IMR-90 (cell line): ENCODE measurements around the gene CLEC2A. TPM values are rescaled to one million over a fixed set of nuclear protein-coding genes. Genes with fewer than 3 reads are reported as not detected.

Source experiments
- ATAC-seq: fragments of 200-7000 bp; cut with Tn5 transposase; 2 replicates; pipeline ENCODE4 v1.9.1; 2020; ENCODE audit warnings: low read depth, mild to moderate bottlenecking, moderate library complexity
- BruUV-seq: library from RNA; stranded (reverse); fragments of 400-500 nt; replicated peaks from 2 replicates; lab custom pipeline; 2021; lab: Mats Ljungman, UMichigan
- CTCF ChIA-PET: fragments of 300-600 bp; formaldehyde crosslinking; extraction: SDS; loops from one replicate; lab custom pipeline; 2021; ENCODE audit warnings: antibody characterized with exemption; lab: Yijun Ruan, JAX
- POLR2A ChIA-PET: fragments of 300-600 bp; sonication (Branson Sonifier 250); formaldehyde crosslinking; loops from one replicate; lab custom pipeline; 2022; ENCODE audit warnings: antibody characterized with exemption; ENCODE audit not compliant: unreplicated experiment; lab: Charles Lee
- DNase-seq: peaks from one replicate; pipeline ENCODE4 v3.0.0; 2013
- H2AFZ ChIP-seq: replicated peaks from 2 replicates; pipeline ENCODE3; 2013; ENCODE audit warnings: low read length, mild to moderate bottlenecking; ENCODE audit not compliant: poor library complexity
- H2AK5ac ChIP-seq: 2 replicates; pipeline ENCODE4 v1.6.1; 2013; ENCODE audit warnings: low read depth, low read length, inconsistent platforms
- H2AK9ac ChIP-seq: replicated peaks from 2 replicates; pipeline ENCODE3; 2013; ENCODE audit warnings: mild to moderate bottlenecking, low read depth, low read length, moderate library complexity; ENCODE audit not compliant: poor library complexity
- H2BK120ac ChIP-seq: 2 replicates; pipeline ENCODE4 v1.6.1; 2013; ENCODE audit warnings: low read depth, low read length, inconsistent platforms
- H2BK15ac ChIP-seq: 3 replicates; pipeline ENCODE4 v1.6.1; 2013; ENCODE audit warnings: low read depth, low read length, inconsistent platforms
- H2BK20ac ChIP-seq: 2 replicates; pipeline ENCODE4 v1.6.1; 2013; ENCODE audit warnings: low read depth, mild to moderate bottlenecking, inconsistent platforms, low read length, moderate library complexity
- H2BK5ac ChIP-seq: 2 replicates; pipeline ENCODE4 v1.6.1; 2013; ENCODE audit warnings: mild to moderate bottlenecking, low read depth, low read length, inconsistent platforms; ENCODE audit not compliant: poor library complexity, severe bottlenecking
- H3K14ac ChIP-seq: replicated peaks from 2 replicates; pipeline ENCODE4 v1.6.1; 2013; ENCODE audit warnings: low read depth, low read length, inconsistent platforms
- H3K18ac ChIP-seq: 2 replicates; pipeline ENCODE4 v1.6.1; 2013; ENCODE audit warnings: low read depth, low read length, control low read depth
- H3K23ac ChIP-seq: 2 replicates; pipeline ENCODE4 v1.6.1; 2013; ENCODE audit warnings: low read depth, low read length, inconsistent platforms
- H3K27ac ChIP-seq: 2 replicates; pipeline ENCODE4 v1.5.1; 2013; ENCODE audit warnings: mild to moderate bottlenecking, control low read depth, low read length; ENCODE audit not compliant: insufficient read depth
- H3K27me3 ChIP-seq: 2 replicates; pipeline ENCODE4 v1.6.1; 2013; ENCODE audit warnings: low read length; ENCODE audit not compliant: control insufficient read depth, insufficient read depth
- H3K36me3 ChIP-seq: 2 replicates; pipeline ENCODE4 v1.6.1; 2013; ENCODE audit warnings: low read length, mixed read lengths; ENCODE audit not compliant: control insufficient read depth, insufficient read depth
- H3K4ac ChIP-seq: 2 replicates; pipeline ENCODE4 v1.6.1; 2013; ENCODE audit warnings: low read depth, low read length, inconsistent platforms
- H3K4me1 ChIP-seq: 2 replicates; pipeline ENCODE4 v1.6.1; 2013; ENCODE audit warnings: low read length, mixed read lengths; ENCODE audit not compliant: control insufficient read depth, insufficient read depth
- H3K4me2 ChIP-seq: 2 replicates; pipeline ENCODE4 v1.6.1; 2013; ENCODE audit warnings: low read depth, mild to moderate bottlenecking, control low read depth, low read length, moderate library complexity
- H3K4me3 ChIP-seq: 2 replicates; pipeline ENCODE4 v1.5.1; 2013; ENCODE audit warnings: low read depth, mild to moderate bottlenecking, control low read depth, low read length, moderate library complexity; ENCODE audit not compliant: insufficient read depth
- H3K56ac ChIP-seq: 2 replicates; pipeline ENCODE4 v1.6.1; 2013; ENCODE audit warnings: low read length, inconsistent platforms; ENCODE audit not compliant: insufficient read depth; ENCODE audit errors: extremely low read depth
- H3K79me1 ChIP-seq, 2 experiments: 2 replicates each; pipeline ENCODE4 v1.6.1; 2013; ENCODE audit warnings: low read length in 2 of 2, inconsistent platforms in 1 of 2, low read depth in 1 of 2
- H3K9ac ChIP-seq: 2 replicates; pipeline ENCODE4 v1.6.1; 2013; ENCODE audit warnings: low read depth, low read length, control low read depth
- H3K9me1 ChIP-seq: 2 replicates; pipeline ENCODE4 v1.6.1; 2013; ENCODE audit warnings: low read length, inconsistent platforms; ENCODE audit not compliant: insufficient read depth
- H3K9me3 ChIP-seq: 2 replicates; pipeline ENCODE4 v1.6.1; 2013; ENCODE audit warnings: low read length; ENCODE audit not compliant: control insufficient read depth, insufficient read depth
- H4K20me1 ChIP-seq: 2 replicates; pipeline ENCODE4 v1.6.1; 2013; ENCODE audit warnings: low read length, inconsistent platforms; ENCODE audit not compliant: insufficient read depth
- H4K5ac ChIP-seq: 2 replicates; pipeline ENCODE4 v1.6.1; 2013; ENCODE audit warnings: mild to moderate bottlenecking, low read depth, low read length, control low read depth
- H4K8ac ChIP-seq, 2 experiments: 2 replicates each; pipeline ENCODE4 v1.6.1; 2013; ENCODE audit warnings: low read depth in 2 of 2, low read length in 2 of 2, control low read depth in 1 of 2, inconsistent platforms in 1 of 2
- H4K91ac ChIP-seq: 2 replicates; pipeline ENCODE4 v1.6.1; 2013; ENCODE audit warnings: low read depth, low read length, inconsistent platforms; ENCODE audit not compliant: insufficient read depth
- BHLHE40 ChIP-seq: fragments of 150-350 bp; IDR thresholded peaks from 2 replicates; pipeline ENCODE4 v1.6.1; 2016; ENCODE audit warnings: mild to moderate bottlenecking, low read depth, low read length
- CEBPB ChIP-seq: IDR thresholded peaks from 2 replicates; pipeline ENCODE4 v1.6.1; 2012; ENCODE audit warnings: low read depth, low read length, improper control_type of control experiment
- CHD1 ChIP-seq: IDR thresholded peaks from 2 replicates; pipeline ENCODE4 v1.6.1; 2012; ENCODE audit warnings: low read depth, low read length, improper control_type of control experiment
- MAFK ChIP-seq: IDR thresholded peaks from 2 replicates; pipeline ENCODE4 v1.6.1; 2012; ENCODE audit warnings: low read depth, low read length, improper control_type of control experiment
- MAZ ChIP-seq: IDR thresholded peaks from 2 replicates; pipeline ENCODE4 v1.6.1; 2012; ENCODE audit warnings: low read depth, mild to moderate bottlenecking, low read length, improper control_type of control experiment, moderate library complexity, borderline replicate concordance
- NFE2L2 ChIP-seq: fragments of 150-350 bp; IDR thresholded peaks from 2 replicates; pipeline ENCODE4 v1.6.1; 2016; ENCODE audit warnings: low read depth, mild to moderate bottlenecking, low read length
- RAD21 ChIP-seq: IDR thresholded peaks from 2 replicates; pipeline ENCODE4 v1.6.1; 2012; ENCODE audit warnings: low read length, improper control_type of control experiment
- RCOR1 ChIP-seq: IDR thresholded peaks from 2 replicates; pipeline ENCODE4 v1.6.1; 2012; ENCODE audit warnings: mild to moderate bottlenecking, low read length, improper control_type of control experiment; ENCODE audit not compliant: insufficient replicate concordance
- SMC3 ChIP-seq: fragments of 150-350 bp; IDR thresholded peaks from 2 replicates; pipeline ENCODE4 v1.6.1; 2016; ENCODE audit warnings: low read depth, mild to moderate bottlenecking, antibody characterized with exemption, low read length, moderate library complexity
- USF2 ChIP-seq: fragments of 150-350 bp; IDR thresholded peaks from 2 replicates; pipeline ENCODE4 v1.6.1; 2017; ENCODE audit warnings: mild to moderate bottlenecking, antibody characterized with exemption, low read length, low read depth
- WGBS, 2 experiments: methylation state at CpG; one replicate each; pipeline versions ENCODE4 v1.1.5 to v1.1.7; 2013; ENCODE audit warnings: missing lambda C conversion rate in 2 of 2; ENCODE audit not compliant: insufficient read length in 1 of 2; ENCODE audit errors: extremely low coverage in 2 of 2; 5-methylcytosine and 5-hydroxymethylcytosine counted together
- dilution Hi-C: fragments of 300-500 bp; cut with HindIII; formaldehyde crosslinking; loops from one replicate; pipeline ENCODE4 v1.14.3; 2018; ENCODE audit warnings: low sequenced_read_pairs; ENCODE audit not compliant: unreplicated experiment
- in situ Hi-C: fragments of 300-500 bp; cut with MboI; formaldehyde crosslinking; loops from 3 replicates; pipeline ENCODE4 v1.14.3; 2019; ENCODE audit warnings: low sequenced_read_pairs, inconsistent platforms, mixed read lengths
- intact Hi-C: fragments of 100-400 bp; cut with micrococcal nuclease; formaldehyde crosslinking; loops from 2 replicates; pipeline ENCODE4 v1.10.0; 2022
- polyA plus RNA-seq, 3 experiments: library from polyadenylated mRNA; depleted of rRNA; stranded (reverse); fragments of >200 nt; gene quantifications; 2 replicates each; pipeline ENCODE4 v1.2.3, GENCODE V29; 2012; ENCODE audit warnings: low replicate concordance in 1 of 3
- total RNA-seq: library from RNA; depleted of rRNA; stranded (reverse); fragments of >200 nt; gene quantifications from 2 replicates; pipeline ENCODE4 v1.2.3, GENCODE V29; 2012

The CLEC2A gene
- total and polyA plus RNA-seq, 2 of the 4 experiments (the other 2 are of a cell fraction): not detected

GRCh38 chr12:9919443-9919842, 12.7 kb downstream of the CLEC2A start:
- H3K4me3 ChIP-seq: no peak overlapping the region
- no peaks in the 10 kb centered on the region for H3K27me3 ChIP-seq
- no peak overlapping the region for H4K5ac ChIP-seq
- H2AK5ac ChIP-seq: no peak overlapping the region
- no peak overlapping the region for H3K27ac ChIP-seq
- H3K4me2 ChIP-seq: no peak overlapping the region
- no CpG with 5 or more reads among the region's 3 CpGs for WGBS, 2 experiments
- no peaks in the 10 kb centered on the region for H3K36me3 ChIP-seq
- H3K18ac ChIP-seq: no peak overlapping the region
- no peak overlapping the region for H2AFZ ChIP-seq
- ATAC-seq (no peak), DNase-seq (no peak)
- H2BK5ac ChIP-seq: no peak overlapping the region
- CTCF ChIA-PET: no interaction called here
- H2BK120ac ChIP-seq: no peak overlapping the region
- H3K56ac ChIP-seq: no peak overlapping the region
- no peak overlapping the region for H4K8ac ChIP-seq
- no peak overlapping the region for H2BK20ac ChIP-seq
- H3K4me1 ChIP-seq: no peaks in the 10 kb centered on the region
- H4K20me1 ChIP-seq: no peaks in the 10 kb centered on the region
- BruUV-seq: no TSS peak
- H3K23ac ChIP-seq: no peak overlapping the region
- intact Hi-C loops (no loop called here), in situ Hi-C loops (no loop called here), dilution Hi-C loops (no loop called here)
- no peak overlapping the region for H3K4ac ChIP-seq
- no peaks in the 10 kb centered on the region for H3K79me1 ChIP-seq
- no peak overlapping the region for H4K91ac ChIP-seq
- no peak for TF ChIP-seq MAFK
- no peak for TF ChIP-seq USF2
- TF ChIP-seq RAD21: no peak
- TF ChIP-seq CHD1: no peak
- no peak for TF ChIP-seq SMC3
- no peak for TF ChIP-seq NFE2L2
- TF ChIP-seq CEBPB: no peak
- TF ChIP-seq BHLHE40: no peak
- no peak for TF ChIP-seq RCOR1
- no peak for TF ChIP-seq MAZ
- no peaks in the 10 kb centered on the region for H3K9me1 ChIP-seq
- POLR2A ChIA-PET: no interaction called here
- no peak overlapping the region for H3K14ac ChIP-seq
- no peak overlapping the region for H2AK9ac ChIP-seq
- no peak overlapping the region for H3K9ac ChIP-seq
- H3K9me3 ChIP-seq: no peaks in the 10 kb centered on the region
- no peak overlapping the region for H2BK15ac ChIP-seq
